Effector memory CD4-positive, alpha-beta T cell (primary cell): ENCODE data around the gene FOXP4.

Experiments
- DNase-seq, 3 donors: peaks; one replicate each; pipeline ENCODE4 v3.0.0-alpha.2; 2020
- H3K27ac ChIP-seq: 2 replicates; pipeline ENCODE4 v1.7.0; 2013; ENCODE audit warnings: mild to moderate bottlenecking, low read length, moderate library complexity; ENCODE audit not compliant: insufficient read depth, poor library complexity, severe bottlenecking
- H3K27me3 ChIP-seq: replicated peaks from 2 replicates; pipeline ENCODE4 v1.7.0; 2013; ENCODE audit warnings: mild to moderate bottlenecking, low read length; ENCODE audit not compliant: insufficient read depth, control insufficient read depth, poor library complexity, severe bottlenecking
- H3K36me3 ChIP-seq: 2 replicates; pipeline ENCODE4 v1.7.0; 2013; ENCODE audit warnings: mild to moderate bottlenecking, low read length, moderate library complexity; ENCODE audit not compliant: control insufficient read depth, insufficient read depth
- H3K4me1 ChIP-seq: 2 replicates; pipeline ENCODE4 v1.7.0; 2013; ENCODE audit warnings: low read length, mild to moderate bottlenecking; ENCODE audit not compliant: control insufficient read depth, insufficient read depth, poor library complexity, severe bottlenecking
- H3K4me3 ChIP-seq: 2 replicates; pipeline ENCODE4 v1.7.0; 2013; ENCODE audit warnings: low read length, low read depth, mild to moderate bottlenecking; ENCODE audit not compliant: insufficient read depth, poor library complexity, severe bottlenecking
- H3K9me3 ChIP-seq: 2 replicates; pipeline ENCODE4 v1.7.0; 2013; ENCODE audit warnings: mild to moderate bottlenecking, low read length, moderate library complexity; ENCODE audit not compliant: control insufficient read depth

Gene FOXP4

GRCh38 chr6:41564448-41565142, 18.4 kb downstream of the FOXP4 start:
- Histone ChIP-seq H3K9me3 (no peaks in the 10 kb centered on the region), H3K36me3 (peaks cover 21% of the 10 kb centered on the region), H3K4me3 (no peak overlapping the region), H3K27me3 (no peaks in the 10 kb centered on the region), H3K27ac (no peak overlapping the region), H3K4me1 (peaks cover 21% of the 10 kb centered on the region)
- no peak for DNase-seq

GRCh38 chr6:41565701-41566100, 19.5 kb downstream of the FOXP4 start:
- DNase-seq = no peak
- Histone ChIP-seq H3K9me3 (no peaks in the 10 kb centered on the region), H3K36me3 (peaks cover 21% of the 10 kb centered on the region), H3K4me3 (no peak overlapping the region), H3K4me1 (peaks cover 10% of the 10 kb centered on the region), H3K27me3 (no peaks in the 10 kb centered on the region), H3K27ac (no peak overlapping the region)

DNA sequence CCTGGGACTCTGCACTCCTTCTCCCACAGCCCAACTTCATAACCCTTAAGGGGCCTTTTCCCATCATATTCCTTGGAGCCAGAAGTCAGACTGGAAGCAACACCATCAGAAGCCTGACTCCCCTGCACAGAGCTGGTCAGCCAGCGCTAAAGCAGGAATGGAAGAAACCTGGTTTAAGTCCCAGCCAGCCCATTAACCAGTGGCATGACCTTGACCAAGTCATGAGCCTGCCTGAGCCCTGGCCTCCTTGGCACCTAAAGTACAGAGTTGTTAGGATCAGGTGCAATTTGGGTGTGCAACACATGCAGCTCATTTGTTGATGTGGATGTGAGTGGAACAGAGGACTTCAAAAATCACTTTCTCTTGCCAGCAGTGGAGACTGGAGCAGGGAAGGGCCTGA, 20.8 kb downstream of the FOXP4 start:
- no peak overlapping the region for H3K4me3 ChIP-seq
- H3K27me3 ChIP-seq = no peaks in the 10 kb centered on the region
- H3K9me3 ChIP-seq = no peaks in the 10 kb centered on the region
- H3K27ac ChIP-seq = no peak overlapping the region
- DNase-seq = no peak
- H3K4me1 ChIP-seq = no peaks in the 10 kb centered on the region
- peaks cover 21% of the 10 kb centered on the region for H3K36me3 ChIP-seq

DNA sequence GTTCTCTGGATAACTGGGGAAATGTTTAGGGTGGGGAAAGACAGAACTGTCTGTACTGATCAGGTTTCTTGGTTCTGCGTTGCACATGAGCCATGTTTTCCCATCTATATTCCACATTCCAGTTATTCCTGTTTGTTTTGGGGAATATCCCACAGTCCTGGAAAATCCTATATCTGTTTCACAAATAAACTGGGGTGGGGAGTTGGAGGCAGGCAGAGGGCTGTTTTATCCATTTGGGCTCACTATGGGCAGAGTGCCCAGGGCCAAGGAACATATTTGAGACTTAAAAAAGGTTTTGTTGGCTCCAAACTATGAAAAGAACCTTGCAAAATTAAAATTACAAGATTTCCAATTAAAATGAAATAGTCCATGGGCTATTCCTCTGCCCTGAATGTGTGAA, 21.5 kb downstream of the FOXP4 start:
- Histone ChIP-seq H3K36me3 (peaks cover 21% of the 10 kb centered on the region), H3K27ac (no peak overlapping the region), H3K4me3 (no peak overlapping the region), H3K4me1 (no peaks in the 10 kb centered on the region), H3K9me3 (no peaks in the 10 kb centered on the region), H3K27me3 (no peaks in the 10 kb centered on the region)
- no peak for DNase-seq

GRCh38 chr6:41568202-41568584, 22.0 kb downstream of the FOXP4 start:
- H3K9me3 ChIP-seq = no peaks in the 10 kb centered on the region
- no peaks in the 10 kb centered on the region for H3K27me3 ChIP-seq
- H3K4me3 ChIP-seq = no peak overlapping the region
- DNase-seq = no peak
- no peak overlapping the region for H3K27ac ChIP-seq
- peaks cover 21% of the 10 kb centered on the region for H3K36me3 ChIP-seq
- no peaks in the 10 kb centered on the region for H3K4me1 ChIP-seq

DNA sequence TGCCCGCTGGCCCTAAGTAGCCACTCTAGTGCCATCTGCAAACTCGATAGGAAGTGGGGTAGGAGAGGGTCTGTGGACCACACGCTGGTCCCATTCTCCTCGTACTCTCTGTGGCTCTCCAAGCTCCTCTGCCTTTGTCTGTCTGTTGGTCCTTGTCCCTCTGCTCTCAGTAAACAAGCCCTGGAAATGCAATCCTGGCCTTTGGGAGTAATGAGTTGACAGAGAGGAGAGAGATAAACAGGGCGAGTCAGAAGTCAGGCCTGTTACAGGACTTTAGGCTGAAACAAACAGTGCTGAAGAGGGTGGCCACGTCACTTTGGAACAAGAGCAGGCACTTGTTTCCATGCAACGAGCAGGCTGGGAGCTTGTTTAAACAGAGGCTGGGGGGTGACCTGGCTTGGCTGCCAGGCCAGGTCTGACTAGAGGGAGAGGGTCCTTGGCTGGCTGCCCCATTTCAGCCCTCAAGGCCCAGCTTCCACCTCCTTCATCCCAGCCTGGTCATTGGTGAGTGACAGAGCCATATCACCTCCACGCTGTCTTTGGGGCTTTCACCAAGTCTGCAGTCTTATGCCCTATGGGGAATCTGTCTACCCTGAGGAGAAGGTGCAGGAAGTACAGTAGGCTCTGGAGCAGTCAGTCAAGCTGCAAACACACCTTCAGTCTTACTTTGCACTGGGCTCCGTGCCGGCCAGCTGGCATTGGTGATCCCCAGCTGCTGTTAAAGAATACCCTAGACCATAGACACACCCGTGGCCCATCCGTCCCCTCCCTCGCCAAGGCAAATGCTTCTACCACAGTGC, 22.6 kb downstream of the FOXP4 start:
- DNase-seq = no peak
- H3K27me3 ChIP-seq = no peaks in the 10 kb centered on the region
- H3K27ac ChIP-seq = no peak overlapping the region
- no peaks in the 10 kb centered on the region for H3K4me1 ChIP-seq
- no peaks in the 10 kb centered on the region for H3K9me3 ChIP-seq
- H3K4me3 ChIP-seq = no peak overlapping the region
- peaks cover 21% of the 10 kb centered on the region for H3K36me3 ChIP-seq

DNA sequence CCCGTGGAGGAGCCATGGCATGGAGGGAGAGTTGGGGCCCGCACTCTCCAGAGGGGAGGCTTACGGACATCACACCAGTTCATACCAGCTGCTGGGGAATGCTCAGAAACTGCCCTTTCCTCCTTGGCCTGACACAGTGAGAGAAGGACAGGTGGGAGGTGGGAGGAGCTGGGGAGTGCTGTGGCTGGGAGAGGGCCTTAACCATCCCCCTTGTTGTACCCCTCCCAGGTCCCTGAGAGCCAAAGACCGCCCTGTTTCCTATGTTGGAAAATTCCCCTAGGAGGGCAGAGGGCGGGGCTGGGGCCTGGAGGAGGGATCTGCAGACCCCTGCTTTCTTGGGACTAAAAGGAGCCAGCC, 24.1 kb downstream of the FOXP4 start:
- peaks cover 21% of the 10 kb centered on the region for H3K36me3 ChIP-seq
- no peaks in the 10 kb centered on the region for H3K4me1 ChIP-seq
- no peaks in the 10 kb centered on the region for H3K27me3 ChIP-seq
- no peak overlapping the region for H3K27ac ChIP-seq
- H3K9me3 ChIP-seq = no peaks in the 10 kb centered on the region
- no peak for DNase-seq
- H3K4me3 ChIP-seq = no peak overlapping the region

DNA sequence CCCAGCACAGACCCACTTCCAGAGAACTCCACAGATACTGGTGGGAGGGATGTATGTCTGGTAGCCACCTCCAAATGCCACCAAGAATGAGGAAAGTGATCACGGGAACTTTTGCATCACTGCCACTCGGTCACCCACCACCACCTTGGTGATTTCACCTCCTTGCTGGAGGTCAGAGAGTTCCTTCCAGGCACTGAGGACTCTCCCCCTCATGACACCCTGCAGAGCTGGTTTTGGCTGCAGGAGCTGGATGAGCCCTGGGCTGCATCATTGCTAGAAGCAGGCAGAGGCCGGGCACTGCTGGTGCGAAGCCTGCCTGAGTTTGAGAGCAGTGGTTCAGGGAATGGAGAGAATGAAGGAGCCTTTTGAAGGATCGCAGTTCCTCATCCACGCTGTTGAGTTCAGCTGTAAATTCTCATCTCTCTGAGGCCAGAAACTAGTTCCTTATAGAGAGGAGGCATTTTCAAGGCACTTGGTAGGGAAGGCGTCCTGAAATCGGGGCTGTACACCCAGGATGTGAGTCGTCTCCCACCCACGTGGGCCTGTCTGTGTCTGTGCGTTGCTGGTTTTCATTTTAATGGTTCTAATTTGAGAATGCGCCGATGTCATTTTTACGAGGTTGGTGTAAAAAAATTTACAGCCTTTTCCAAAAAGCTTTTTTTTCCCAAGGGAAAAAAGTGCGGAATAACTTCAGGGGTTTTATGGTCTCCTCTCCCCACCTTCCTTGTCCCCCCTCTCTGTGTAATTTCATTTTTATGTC, 25.0 kb downstream of the FOXP4 start:
- Histone ChIP-seq H3K4me1 (no peaks in the 10 kb centered on the region), H3K36me3 (peaks cover 13% of the 10 kb centered on the region), H3K27ac (no peak overlapping the region), H3K9me3 (no peaks in the 10 kb centered on the region), H3K4me3 (no peak overlapping the region), H3K27me3 (no peaks in the 10 kb centered on the region)
- no peak for DNase-seq

DNA sequence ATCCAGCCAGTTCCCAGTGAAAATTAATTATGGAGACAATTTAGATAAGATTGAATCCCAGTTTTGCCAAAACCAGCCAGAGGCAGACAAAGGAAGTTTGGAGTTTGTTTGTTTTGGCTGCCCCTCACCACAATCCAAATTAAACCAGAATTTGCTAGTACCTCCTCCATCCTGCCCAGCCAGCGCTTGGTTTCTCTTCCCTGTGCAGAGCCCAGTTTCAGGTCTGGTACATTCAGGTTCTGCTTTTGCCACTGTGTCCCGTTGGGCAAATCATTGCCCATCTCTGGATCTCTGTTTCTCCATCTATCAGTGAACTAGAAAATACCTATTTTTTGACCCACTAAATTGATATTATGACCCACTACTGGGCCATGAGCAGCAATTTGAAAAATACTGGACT, 26.4 kb downstream of the FOXP4 start:
- H3K36me3 ChIP-seq = no peaks in the 10 kb centered on the region
- no peaks in the 10 kb centered on the region for H3K4me1 ChIP-seq
- DNase-seq = no peak
- H3K27me3 ChIP-seq = no peaks in the 10 kb centered on the region
- H3K9me3 ChIP-seq = no peaks in the 10 kb centered on the region
- no peak overlapping the region for H3K27ac ChIP-seq
- no peak overlapping the region for H3K4me3 ChIP-seq

GRCh38 chr6:41573276-41573675, 27.1 kb downstream of the FOXP4 start:
- no peak for DNase-seq
- H3K36me3 ChIP-seq = no peaks in the 10 kb centered on the region
- no peaks in the 10 kb centered on the region for H3K27me3 ChIP-seq
- no peak overlapping the region for H3K4me3 ChIP-seq
- no peaks in the 10 kb centered on the region for H3K4me1 ChIP-seq
- no peaks in the 10 kb centered on the region for H3K9me3 ChIP-seq
- H3K27ac ChIP-seq = no peak overlapping the region
